PFSK-1 (cell line): Measurements from ENCODE around the gene FRMD4A.

Experiments
- FOXP2 ChIP-seq: optimal IDR thresholded peaks from 2 replicates; pipeline ENCODE3; 2011; ENCODE audit warnings: borderline replicate concordance, control low read depth, inconsistent platforms; ENCODE audit not compliant: insufficient read depth; ENCODE audit errors: extremely low read length, extremely low read depth
- POLR2AphosphoS5 ChIP-seq: IDR thresholded peaks from 2 replicates; pipeline ENCODE4 v1.6.1; 2012; ENCODE audit warnings: low read depth, mild to moderate bottlenecking, control low read depth, low read length, moderate library complexity
- REST ChIP-seq, 2 experiments: IDR thresholded peaks; 2 replicates each; pipeline versions ENCODE4 v1.6.1 to v1.8.0; 2011 to 2012; ENCODE audit warnings: low read depth in 2 of 2, low read length in 2 of 2, control low read depth in 1 of 2, inconsistent platforms in 1 of 2, mild to moderate bottlenecking in 1 of 2, moderate library complexity in 1 of 2; ENCODE audit not compliant: insufficient read depth in 1 of 2
- SIN3A ChIP-seq: IDR thresholded peaks from 2 replicates; pipeline ENCODE4 v1.6.1; 2012; ENCODE audit warnings: mild to moderate bottlenecking, low read length, moderate library complexity, borderline replicate concordance; ENCODE audit not compliant: insufficient read depth
- TAF1 ChIP-seq: IDR thresholded peaks from 2 replicates; pipeline ENCODE4 v1.6.1; 2012; ENCODE audit warnings: low read length, control low read depth, borderline replicate concordance; ENCODE audit not compliant: insufficient read depth

The FRMD4A gene

GRCh38 chr10:14040787-14041631 lies 289.7 kb downstream of the FRMD4A start:
- TF ChIP-seq SIN3A (no peak), POLR2AphosphoS5 (no peak), TAF1 (no peak), REST (IDR thresholded peaks at IDR 0.05; ENCODE audit: insufficient read depth in 1 of 2, low read depth in 2 of 2, low read length in 2 of 2) (no peak), FOXP2 (no peak)

- TF ChIP-seq SIN3A = no peak
- no peak for TF ChIP-seq POLR2AphosphoS5
- no peak for TF ChIP-seq TAF1
- TF ChIP-seq REST (IDR thresholded peaks at IDR 0.05; ENCODE audit: insufficient read depth in 1 of 2, low read depth in 2 of 2, low read length in 2 of 2) = no peak
- TF ChIP-seq FOXP2 = no peak
These were observed 290.6 kb downstream of the FRMD4A start for GRCh38 chr10:14039968-14040668.

- no peak for TF ChIP-seq REST (IDR thresholded peaks at IDR 0.05; ENCODE audit: insufficient read depth in 1 of 2, low read depth in 2 of 2, low read length in 2 of 2)
- no peak for TF ChIP-seq FOXP2
- TF ChIP-seq POLR2AphosphoS5 = no peak
- no peak for TF ChIP-seq SIN3A
- TF ChIP-seq TAF1 = no peak
These were observed 294.5 kb downstream of the FRMD4A start for GRCh38 chr10:14036233-14036632.

- TF ChIP-seq SIN3A (no peak), REST (IDR thresholded peaks at IDR 0.05; ENCODE audit: insufficient read depth in 1 of 2, low read depth in 2 of 2, low read length in 2 of 2) (no peak), TAF1 (no peak), FOXP2 (no peak), POLR2AphosphoS5 (no peak)
These were observed 295.2 kb downstream of the FRMD4A start for GRCh38 chr10:14035506-14035905.
